ENCODE results near the gene RYR3.
"Not testable (repeated sequence)": the region's sequence is repeated elsewhere in the genome, so short reads cannot be mapped to it uniquely, and the experiment has no call there.

The RYR3 gene

DNA sequence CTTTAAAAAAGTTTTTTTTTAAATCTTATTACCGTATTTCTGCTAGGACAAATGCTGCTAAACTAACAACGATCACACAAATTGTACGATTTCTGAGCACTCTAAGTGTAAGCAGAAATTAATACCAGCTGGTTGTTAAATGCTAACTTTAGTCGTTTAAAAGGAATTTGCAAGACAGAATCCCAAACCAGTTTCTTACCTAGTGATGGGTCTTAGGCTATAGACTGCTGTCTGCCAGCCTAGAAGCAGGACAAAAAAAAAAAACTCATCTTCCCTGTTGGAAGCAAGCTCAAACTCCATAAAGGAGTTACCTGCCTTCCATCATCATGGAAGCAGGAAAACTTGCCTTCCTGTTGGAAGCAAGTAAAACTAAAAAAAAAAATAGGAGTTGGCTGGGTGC lies 287.6 kb downstream of the RYR3 start:
- DNase-seq, result not testable (repeated sequence)

- no peak for DNase-seq
Measured at GRCh38 chr15:33600212-33600611, 289.4 kb downstream of the RYR3 start.

DNA sequence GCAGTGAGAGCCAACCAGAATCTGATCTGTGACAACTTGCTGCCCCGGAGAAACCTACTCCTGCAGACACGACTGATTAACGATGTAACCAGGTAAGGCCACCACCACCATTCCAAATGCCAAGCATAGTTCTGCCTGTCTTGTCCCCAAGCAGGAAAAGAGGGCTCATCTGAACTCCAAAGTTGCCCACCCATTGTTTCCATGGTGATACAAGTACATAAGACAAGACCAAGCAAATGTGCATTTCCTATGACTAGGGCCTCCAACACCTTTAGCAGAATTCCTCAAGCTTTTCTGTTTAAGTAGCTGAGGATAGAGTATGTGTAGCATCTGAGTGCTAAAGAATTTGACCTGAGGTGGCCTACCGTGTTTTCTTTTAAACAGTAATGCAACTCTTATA lies 290.7 kb downstream of the RYR3 start:
- no peak for DNase-seq

DNA sequence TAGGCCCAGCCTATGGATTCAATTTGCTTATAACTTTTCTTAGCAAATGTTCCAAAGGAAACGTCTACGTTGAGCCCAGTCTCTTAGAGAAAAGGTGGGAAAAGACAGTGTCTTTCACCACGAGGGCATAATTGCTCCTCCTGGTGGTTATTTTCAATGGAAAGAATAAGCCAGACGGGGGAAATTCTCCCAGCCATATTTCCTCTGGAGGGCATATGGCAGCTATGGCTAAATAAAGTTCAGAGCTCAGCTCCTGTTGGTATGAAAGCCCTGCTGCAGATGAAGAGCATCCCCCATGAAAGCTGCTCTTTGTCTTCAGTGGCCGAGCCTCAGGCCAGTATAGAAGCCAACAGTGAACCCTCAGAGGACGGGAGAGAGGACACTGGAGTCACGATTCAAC lies 297.9 kb downstream of the RYR3 start:
- DNase-seq, result no peak

DNA sequence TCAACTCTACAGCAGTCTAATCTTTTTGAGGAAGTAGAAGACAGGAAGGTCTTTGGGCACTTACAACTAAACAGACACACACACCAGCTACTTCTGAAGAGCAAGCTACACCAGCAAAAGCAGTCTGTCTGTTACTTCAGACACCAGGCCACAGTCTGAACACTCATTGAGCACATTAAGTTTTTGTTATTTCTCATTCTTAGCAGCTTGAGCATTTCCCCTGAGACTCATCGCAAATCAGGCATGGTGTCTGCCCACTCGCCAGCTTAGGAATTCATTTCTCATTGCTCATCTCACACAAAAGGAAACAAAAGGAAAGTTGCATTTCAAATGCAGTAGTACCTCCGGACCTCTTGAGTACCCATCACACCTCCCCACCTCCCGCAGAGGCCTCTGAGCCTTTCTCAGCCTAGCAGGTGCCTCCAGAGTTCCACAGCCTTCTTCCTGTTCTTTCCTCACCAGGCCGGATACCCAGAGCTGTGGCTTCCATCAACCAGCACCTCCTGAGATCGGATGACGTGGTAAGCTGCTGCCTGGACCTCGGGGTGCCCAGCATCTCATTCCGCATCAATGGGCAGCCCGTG lies 302.0 kb downstream of the RYR3 start:
- DNase-seq, result no peak

DNA sequence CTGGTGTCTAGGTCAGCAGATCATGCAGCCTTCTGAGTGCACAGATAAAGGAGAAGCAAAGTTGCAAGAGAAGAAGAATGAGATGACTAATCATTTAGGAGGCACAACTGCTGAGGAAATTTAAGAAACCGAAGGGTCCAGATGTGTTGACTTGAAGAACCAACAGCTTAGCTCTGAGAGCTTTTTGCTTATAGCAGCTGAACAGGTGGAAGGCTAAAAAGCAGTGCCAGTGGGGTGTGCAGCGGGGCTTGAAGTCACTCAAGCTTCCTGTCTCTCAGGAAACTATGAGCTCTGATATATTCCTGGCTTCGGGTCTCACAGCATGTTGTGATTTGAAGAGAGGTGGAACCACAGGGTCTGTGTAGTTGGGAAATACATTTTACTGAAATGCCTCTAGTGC lies 305.7 kb downstream of the RYR3 start:
- DNase-seq, result no peak

DNA sequence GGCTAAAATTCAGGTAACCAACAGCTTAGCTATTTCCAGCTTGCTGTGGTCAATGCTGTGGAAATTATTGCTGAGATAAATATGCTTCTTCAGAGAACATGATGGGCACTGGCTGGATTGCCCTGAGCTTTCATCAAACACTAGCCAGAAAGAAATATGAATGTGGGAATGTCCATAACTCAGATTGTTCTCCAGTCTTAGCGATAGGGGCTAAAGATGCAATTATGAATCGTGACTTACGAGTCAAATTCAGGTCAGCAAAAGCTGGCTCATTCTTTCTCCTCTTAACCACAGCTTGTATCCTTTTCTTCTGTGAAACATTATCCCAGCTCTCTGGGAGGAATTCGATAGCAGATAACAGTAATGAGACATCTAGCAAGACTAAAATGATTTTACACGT lies 307.6 kb downstream of the RYR3 start:
- no peak for DNase-seq

- no peak for DNase-seq
Measured at GRCh38 chr15:33621141-33621540, 310.4 kb downstream of the RYR3 start.

GRCh38 chr15:33623010-33623409 lies 312.2 kb downstream of the RYR3 start:
- no peak for DNase-seq

DNA sequence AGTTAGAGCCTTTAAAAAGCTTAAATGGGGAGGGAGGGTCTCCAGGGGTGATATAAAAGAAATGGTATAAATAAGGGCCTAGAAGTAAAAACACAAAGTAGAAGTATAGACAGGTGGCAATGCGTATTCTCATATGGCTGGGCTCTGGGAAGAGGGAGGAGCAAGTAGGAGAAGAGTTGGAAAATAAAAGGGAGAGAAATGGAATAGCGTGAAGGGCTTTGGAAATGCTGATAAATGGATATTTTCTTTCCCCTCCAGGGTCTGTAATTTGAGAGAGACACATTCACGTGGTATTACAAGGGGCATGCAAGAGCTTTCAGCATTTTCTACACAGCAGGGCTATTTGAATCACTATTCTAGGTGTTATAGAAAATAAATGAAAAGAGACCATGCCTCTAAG lies 313.7 kb downstream of the RYR3 start:
- DNase-seq, result no peak

DNA sequence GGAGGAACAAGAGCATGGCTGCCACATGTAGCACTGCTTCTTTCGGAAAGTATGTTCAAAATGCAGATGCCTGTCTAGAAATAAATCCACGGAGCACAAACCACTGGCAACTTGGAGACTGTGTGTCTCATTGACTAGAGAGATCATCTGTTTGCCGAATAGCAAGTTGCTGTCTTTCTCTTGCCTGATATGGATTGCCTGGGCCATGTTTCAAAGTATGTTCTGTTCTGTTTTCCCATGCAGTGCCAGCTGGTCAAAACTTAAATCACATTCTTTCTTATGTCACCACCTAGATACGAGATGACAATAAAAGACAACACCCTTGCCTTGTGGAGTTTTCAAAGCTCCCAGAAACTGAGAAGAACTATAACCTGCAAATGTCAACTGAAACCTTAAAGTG lies 318.9 kb downstream of the RYR3 start:
- no peak for DNase-seq

- DNase-seq, result no peak
Measured at GRCh38 chr15:33636234-33636633, 325.5 kb downstream of the RYR3 start.

- no peak for DNase-seq
Measured at GRCh38 chr15:33636958-33637357, 326.2 kb downstream of the RYR3 start.

DNA sequence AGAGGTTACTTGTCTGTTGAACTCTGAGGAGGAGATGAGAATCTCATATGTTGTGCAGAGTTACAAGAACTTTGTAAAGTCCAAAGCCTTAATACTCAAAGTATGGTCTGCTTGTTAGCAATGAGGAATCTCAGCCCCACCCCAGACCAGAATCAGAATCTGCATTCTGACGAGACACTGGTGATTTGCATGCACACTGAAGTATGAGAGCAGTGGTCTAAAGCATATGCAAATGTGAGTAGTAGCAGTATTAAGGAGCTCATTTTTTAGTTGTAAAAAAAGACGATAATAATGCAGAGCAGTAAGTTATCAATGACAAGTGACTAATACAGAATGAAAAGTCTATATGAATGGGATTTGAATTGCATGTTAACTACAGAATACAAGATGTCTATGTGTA lies 327.7 kb downstream of the RYR3 start:
- DNase-seq, result no peak

DNA sequence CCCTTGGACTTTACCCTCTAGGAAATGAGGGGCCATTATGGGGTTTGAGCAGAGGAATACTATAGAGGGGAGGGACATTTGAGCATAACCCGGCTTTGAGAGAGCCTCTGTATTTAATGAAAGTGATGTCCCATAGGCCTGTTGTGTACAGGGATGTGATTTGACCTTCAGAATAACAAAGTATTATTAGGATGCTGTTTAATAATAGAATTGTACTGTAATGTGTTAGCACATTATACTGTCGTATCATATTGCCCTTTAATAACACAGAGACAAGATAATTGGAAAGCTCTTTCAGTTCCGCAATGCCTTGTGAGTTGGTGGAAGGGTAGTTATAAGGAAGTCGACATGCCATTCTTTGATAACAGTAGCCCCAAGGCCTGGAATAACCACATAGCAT lies 328.3 kb downstream of the RYR3 start:
- no peak for DNase-seq

- DNase-seq, result no peak
Measured at GRCh38 chr15:33639456-33639855, 328.7 kb downstream of the RYR3 start.

- DNase-seq, result no peak
Measured at GRCh38 chr15:33639978-33640377, 329.2 kb downstream of the RYR3 start.

GRCh38 chr15:33641069-33641468 lies 330.3 kb downstream of the RYR3 start:
- no peak for DNase-seq

- DNase-seq, result no peak
Measured at GRCh38 chr15:33644304-33644703, 333.5 kb downstream of the RYR3 start.

- DNase-seq, result no peak
Measured at GRCh38 chr15:33646744-33647143, 336.0 kb downstream of the RYR3 start.

GRCh38 chr15:33649217-33649933 lies 338.6 kb downstream of the RYR3 start:
- DNase-seq, result no peak

- no peak for DNase-seq
Measured at GRCh38 chr15:33654860-33655259, 344.1 kb downstream of the RYR3 start.

DNA sequence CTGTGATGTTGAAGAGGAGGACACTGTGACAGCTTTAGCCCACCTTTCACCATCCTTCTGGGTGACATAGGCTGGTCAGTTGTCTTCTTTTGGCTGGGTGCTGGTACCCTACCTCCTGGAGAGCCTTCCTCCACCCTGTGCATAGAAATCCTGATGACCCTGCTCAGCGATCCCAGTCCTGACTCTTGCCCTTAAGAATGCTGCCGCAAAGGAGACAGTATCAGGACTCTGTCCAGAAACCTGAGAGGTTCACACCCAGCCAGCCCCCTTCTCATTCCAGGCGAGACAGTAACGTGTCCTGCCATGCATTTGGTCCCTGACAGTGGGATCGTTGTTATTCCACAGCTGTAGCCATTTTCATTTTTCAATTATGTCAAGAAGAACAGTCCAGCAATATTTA lies 344.7 kb downstream of the RYR3 start:
- no peak for DNase-seq

- DNase-seq, result no peak
Measured at GRCh38 chr15:33656168-33656567, 345.4 kb downstream of the RYR3 start.

- no peak for DNase-seq
Measured at GRCh38 chr15:33660151-33660550, 349.4 kb downstream of the RYR3 start.
